Measurements from ENCODE around the gene LMTK2.

- TF ChIP-seq, protein P1, sequence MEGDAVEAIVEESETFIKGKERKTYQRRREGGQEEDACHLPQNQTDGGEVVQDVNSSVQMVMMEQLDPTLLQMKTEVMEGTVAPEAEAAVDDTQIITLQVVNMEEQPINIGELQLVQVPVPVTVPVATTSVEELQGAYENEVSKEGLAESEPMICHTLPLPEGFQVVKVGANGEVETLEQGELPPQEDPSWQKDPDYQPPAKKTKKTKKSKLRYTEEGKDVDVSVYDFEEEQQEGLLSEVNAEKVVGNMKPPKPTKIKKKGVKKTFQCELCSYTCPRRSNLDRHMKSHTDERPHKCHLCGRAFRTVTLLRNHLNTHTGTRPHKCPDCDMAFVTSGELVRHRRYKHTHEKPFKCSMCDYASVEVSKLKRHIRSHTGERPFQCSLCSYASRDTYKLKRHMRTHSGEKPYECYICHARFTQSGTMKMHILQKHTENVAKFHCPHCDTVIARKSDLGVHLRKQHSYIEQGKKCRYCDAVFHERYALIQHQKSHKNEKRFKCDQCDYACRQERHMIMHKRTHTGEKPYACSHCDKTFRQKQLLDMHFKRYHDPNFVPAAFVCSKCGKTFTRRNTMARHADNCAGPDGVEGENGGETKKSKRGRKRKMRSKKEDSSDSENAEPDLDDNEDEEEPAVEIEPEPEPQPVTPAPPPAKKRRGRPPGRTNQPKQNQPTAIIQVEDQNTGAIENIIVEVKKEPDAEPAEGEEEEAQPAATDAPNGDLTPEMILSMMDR (IDR thresholded peaks at IDR 0.05) = no peak
- TF ChIP-seq EZH2 (IDR thresholded peaks at IDR 0.05; ENCODE audit: borderline replicate concordance, insufficient read depth, low read depth, low read length, poor library complexity, severe bottlenecking) = no peak
Observed at GRCh38 chr7:98200364-98200763, 93.7 kb downstream of the LMTK2 start.

Data from B cell (primary cell).